ENCODE measurements around the gene IRX3.

IRX3 gene

GRCh38 chr16:54244061-54244886 is 42.3 kb downstream of the IRX3 start:
- H3K4me3 ChIP-seq (replicated peaks in 1 of 2; ENCODE audit: low read depth in 2 of 2, low read length in 2 of 2): no peak overlapping the region

GRCh38 chr16:54243202-54243601 is 43.4 kb downstream of the IRX3 start:
- no peak overlapping the region for H3K4me3 ChIP-seq (replicated peaks in 1 of 2; ENCODE audit: low read depth in 2 of 2, low read length in 2 of 2)
- no peak for TF ChIP-seq CTCF (IDR thresholded peaks at IDR 0.05; ENCODE audit: low read depth, low read length)
- no peak for DNase-seq (ENCODE audit: low read depth in 2 of 2)

More at GRCh38 chr16:54244061-54244886, 42.3 kb downstream of the IRX3 start:
- DNase-seq (ENCODE audit: low read depth in 2 of 2): no peak
- TF ChIP-seq CTCF (IDR thresholded peaks at IDR 0.05; ENCODE audit: low read depth, low read length): no peak

DNA sequence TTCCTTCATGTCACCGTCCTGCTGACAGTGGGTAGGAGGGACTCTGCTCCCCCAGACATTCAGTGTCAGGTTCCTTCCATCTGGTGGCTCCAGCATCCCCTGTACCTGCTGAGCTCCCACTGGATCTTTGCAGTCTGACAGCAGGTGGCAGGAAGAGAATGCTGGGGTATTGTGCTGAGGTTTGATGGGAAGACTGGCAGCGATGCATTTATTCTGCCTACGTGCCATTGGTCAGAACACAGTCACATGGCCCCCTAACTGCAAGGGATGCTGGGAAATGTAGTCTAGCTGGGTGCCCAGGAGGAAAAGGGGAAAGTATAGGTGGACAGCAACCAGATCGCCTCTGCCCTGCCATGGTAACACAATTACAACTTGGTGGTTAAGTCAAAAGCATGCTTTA is 44.4 kb downstream of the IRX3 start:
- no peak overlapping the region for H3K4me3 ChIP-seq (replicated peaks in 1 of 2; ENCODE audit: low read depth in 2 of 2, low read length in 2 of 2)
- DNase-seq (ENCODE audit: low read depth in 2 of 2): no peak
- no peak for TF ChIP-seq CTCF (IDR thresholded peaks at IDR 0.05; ENCODE audit: low read depth, low read length)

GRCh38 chr16:54241525-54241924 is 45.1 kb downstream of the IRX3 start:
- H3K4me3 ChIP-seq (replicated peaks in 1 of 2; ENCODE audit: low read depth in 2 of 2, low read length in 2 of 2): no peak overlapping the region
- no peak for DNase-seq (ENCODE audit: low read depth in 2 of 2)
- no peak for TF ChIP-seq CTCF (IDR thresholded peaks at IDR 0.05; ENCODE audit: low read depth, low read length)

GRCh38 chr16:54240271-54241129 is 46.1 kb downstream of the IRX3 start:
- peak in 1 of 2 donors; percentile 18 for DNase-seq (ENCODE audit: low read depth in 2 of 2)
- no peak overlapping the region for H3K4me3 ChIP-seq (replicated peaks in 1 of 2; ENCODE audit: low read depth in 2 of 2, low read length in 2 of 2)
- no peak for TF ChIP-seq CTCF (IDR thresholded peaks at IDR 0.05; ENCODE audit: low read depth, low read length)

DNA sequence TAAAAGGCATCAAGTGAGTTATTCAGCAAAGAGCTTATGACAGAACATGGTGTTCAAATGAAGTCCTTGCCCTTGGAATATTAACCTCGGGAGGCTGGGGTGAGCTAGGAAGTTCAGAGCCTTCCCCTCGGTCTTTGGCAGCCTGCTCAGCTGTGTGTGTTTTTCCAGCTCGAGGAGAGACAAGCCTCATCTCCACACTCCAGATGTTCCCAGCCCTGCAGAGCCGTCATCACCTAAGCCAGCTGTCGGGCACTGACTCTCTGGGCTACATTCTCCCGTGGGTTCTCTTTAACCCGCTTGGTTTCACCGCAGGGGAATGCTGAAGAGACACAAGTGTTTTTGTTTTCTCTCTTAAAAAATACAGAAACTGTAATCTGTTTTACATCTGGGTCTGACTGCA is 47.1 kb downstream of the IRX3 start:
- no peak overlapping the region for H3K4me3 ChIP-seq (replicated peaks in 1 of 2; ENCODE audit: low read depth in 2 of 2, low read length in 2 of 2)
- no peak for TF ChIP-seq CTCF (IDR thresholded peaks at IDR 0.05; ENCODE audit: low read depth, low read length)
- peak in 1 of 2 donors; percentile 7 for DNase-seq (ENCODE audit: low read depth in 2 of 2)

Data from cardiac fibroblast (primary cell).